GM18870 (cell line): ENCODE measurements around the gene SLC37A4.
"Not testable (repeated sequence)": the region's sequence is repeated elsewhere in the genome, so short reads cannot be mapped to it uniquely, and the experiment has no call there.

Experiments used
- ATAC-seq: cut with Tn5 transposase; IDR thresholded peaks from one replicate; pipeline ENCODE4 v1.9.1; 2021; ENCODE audit warnings: moderate library complexity; ENCODE audit not compliant: unreplicated experiment

The SLC37A4 gene

GRCh38 chr11:119042927-119043326 lies 12.2 kb upstream of the SLC37A4 start:
- ATAC-seq: no peak

- no peak for ATAC-seq
Measured at GRCh38 chr11:119041821-119042514, 11.3 kb upstream of the SLC37A4 start.

- not testable (repeated sequence) for ATAC-seq
Measured at GRCh38 chr11:119039471-119039870, 8.8 kb upstream of the SLC37A4 start.

- no peak for ATAC-seq
Measured at GRCh38 chr11:119038884-119039283, 8.2 kb upstream of the SLC37A4 start.

- no peak for ATAC-seq
Measured at GRCh38 chr11:119034813-119035212, 4.1 kb upstream of the SLC37A4 start.

GRCh38 chr11:119033421-119033820 lies 2.7 kb upstream of the SLC37A4 start:
- not testable (repeated sequence) for ATAC-seq

- ATAC-seq: no peak
Measured at GRCh38 chr11:119031912-119032280, 1.2 kb upstream of the SLC37A4 start.

- ATAC-seq: no peak
Measured at GRCh38 chr11:119030029-119030328, 698 bp downstream of the SLC37A4 start.

- ATAC-seq: no peak
Measured at GRCh38 chr11:119029340-119030028, 1.2 kb downstream of the SLC37A4 start.

GRCh38 chr11:119029069-119029339 lies 1.7 kb downstream of the SLC37A4 start:
- ATAC-seq: no peak

GRCh38 chr11:119028346-119029068 lies 2.2 kb downstream of the SLC37A4 start:
- ATAC-seq: no peak

GRCh38 chr11:119027561-119028345 lies 2.9 kb downstream of the SLC37A4 start:
- ATAC-seq: no peak

- no peak for ATAC-seq
Measured at GRCh38 chr11:119026970-119027369, 3.7 kb downstream of the SLC37A4 start.

- ATAC-seq: no peak
Measured at GRCh38 chr11:119025978-119026766, 4.5 kb downstream of the SLC37A4 start.

GRCh38 chr11:119025541-119025940 lies 5.1 kb downstream of the SLC37A4 start:
- ATAC-seq: no peak

GRCh38 chr11:119025099-119025473 lies 5.6 kb downstream of the SLC37A4 start:
- ATAC-seq: no peak

- no peak for ATAC-seq
Measured at GRCh38 chr11:119024430-119025098, 6.1 kb downstream of the SLC37A4 start.

GRCh38 chr11:119023741-119024140 lies 6.9 kb downstream of the SLC37A4 start:
- ATAC-seq: no peak

- no peak for ATAC-seq
Measured at GRCh38 chr11:119021631-119022030, 9.0 kb downstream of the SLC37A4 start.

GRCh38 chr11:119019996-119020395 lies 10.7 kb downstream of the SLC37A4 start:
- ATAC-seq: no peak
